Measurements from ENCODE around the gene SLC44A4. TPM values are rescaled to one million over a fixed set of nuclear protein-coding genes. Genes with fewer than 3 reads are reported as not detected.

SLC44A4 gene
- total RNA-seq, 4 donors from 2014 or later: 1.6 TPM; not detected in 3

DNA sequence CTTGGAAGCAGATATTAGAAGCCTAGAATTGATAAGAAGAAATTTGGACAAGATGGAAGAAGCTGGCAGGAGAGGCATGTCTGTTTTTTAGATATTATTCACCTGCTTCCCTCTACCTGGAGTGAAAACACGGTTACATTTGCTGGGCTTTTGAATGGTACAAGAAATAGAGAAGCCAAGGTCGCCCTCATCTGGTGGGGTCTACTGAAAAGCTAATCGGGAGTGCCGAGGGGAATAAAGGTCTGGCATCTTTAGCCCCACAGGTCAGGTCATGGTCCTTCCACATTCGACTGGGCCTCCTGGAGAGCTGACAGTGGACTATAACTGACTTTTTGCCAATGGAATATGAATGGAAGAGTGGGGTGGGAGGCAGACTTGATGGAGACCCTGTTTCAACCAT lies 44.1 kb upstream of the SLC44A4 start:
- no peak overlapping the region for H3K4me3 ChIP-seq
- ATAC-seq: no peak
- in situ Hi-C loops (cut with MboI; ENCODE audit: low sequenced_read_pairs in 4 of 4) (no loop called here), intact Hi-C loops (cut with DNase I; ENCODE audit: low total_unique reads) (no loop called here)
- DNase-seq: no peak
- H3K4me1 ChIP-seq: no peaks in the 10 kb centered on the region
- TF ChIP-seq POLR2A (IDR thresholded peaks at IDR 0.05): no peak
- TF ChIP-seq, protein P1, sequence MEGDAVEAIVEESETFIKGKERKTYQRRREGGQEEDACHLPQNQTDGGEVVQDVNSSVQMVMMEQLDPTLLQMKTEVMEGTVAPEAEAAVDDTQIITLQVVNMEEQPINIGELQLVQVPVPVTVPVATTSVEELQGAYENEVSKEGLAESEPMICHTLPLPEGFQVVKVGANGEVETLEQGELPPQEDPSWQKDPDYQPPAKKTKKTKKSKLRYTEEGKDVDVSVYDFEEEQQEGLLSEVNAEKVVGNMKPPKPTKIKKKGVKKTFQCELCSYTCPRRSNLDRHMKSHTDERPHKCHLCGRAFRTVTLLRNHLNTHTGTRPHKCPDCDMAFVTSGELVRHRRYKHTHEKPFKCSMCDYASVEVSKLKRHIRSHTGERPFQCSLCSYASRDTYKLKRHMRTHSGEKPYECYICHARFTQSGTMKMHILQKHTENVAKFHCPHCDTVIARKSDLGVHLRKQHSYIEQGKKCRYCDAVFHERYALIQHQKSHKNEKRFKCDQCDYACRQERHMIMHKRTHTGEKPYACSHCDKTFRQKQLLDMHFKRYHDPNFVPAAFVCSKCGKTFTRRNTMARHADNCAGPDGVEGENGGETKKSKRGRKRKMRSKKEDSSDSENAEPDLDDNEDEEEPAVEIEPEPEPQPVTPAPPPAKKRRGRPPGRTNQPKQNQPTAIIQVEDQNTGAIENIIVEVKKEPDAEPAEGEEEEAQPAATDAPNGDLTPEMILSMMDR (IDR thresholded peaks at IDR 0.05 in 4 of 5, conservative IDR thresholded peaks at IDR 0.05 in 1 of 5): no peak
- no peaks in the 10 kb centered on the region for H3K9me3 ChIP-seq
- H3K36me3 ChIP-seq: no peaks in the 10 kb centered on the region
- H3K27me3 ChIP-seq: no peaks in the 10 kb centered on the region
- no peak overlapping the region for H3K27ac ChIP-seq

DNA sequence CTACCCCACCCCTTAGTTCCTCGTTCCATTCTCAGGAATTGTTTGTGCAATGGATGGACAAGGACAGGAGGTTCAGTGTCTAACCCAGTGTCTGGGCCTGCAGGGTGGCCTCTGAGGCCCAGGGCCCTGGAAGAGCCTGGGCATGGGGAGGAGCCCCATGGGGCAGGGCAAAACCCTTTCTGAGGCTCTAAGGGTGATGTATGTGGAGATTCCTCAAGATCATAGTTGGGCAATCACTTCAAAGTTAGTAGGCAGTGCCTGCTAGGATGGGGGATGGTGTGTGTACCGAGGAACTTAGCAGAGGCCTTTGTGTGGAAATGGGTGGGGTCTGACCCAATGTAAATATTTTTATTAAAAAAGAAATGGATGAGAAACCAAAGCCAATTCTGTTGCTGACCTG lies 42.0 kb upstream of the SLC44A4 start:
- ATAC-seq (no peak), DNase-seq (no peak)
- no peaks in the 10 kb centered on the region for H3K9me3 ChIP-seq
- in situ Hi-C loops (cut with MboI; ENCODE audit: low sequenced_read_pairs in 4 of 4): no loop called here
- no peaks in the 10 kb centered on the region for H3K36me3 ChIP-seq
- H3K4me3 ChIP-seq: no peak overlapping the region
- no peak for TF ChIP-seq POLR2A (IDR thresholded peaks at IDR 0.05)
- TF ChIP-seq, protein P1 (IDR thresholded peaks at IDR 0.05 in 4 of 5, conservative IDR thresholded peaks at IDR 0.05 in 1 of 5): no peak
- H3K27ac ChIP-seq: no peak overlapping the region
- intact Hi-C loops (cut with DNase I; ENCODE audit: low total_unique reads): no loop called here
- H3K4me1 ChIP-seq: no peaks in the 10 kb centered on the region
- no peaks in the 10 kb centered on the region for H3K27me3 ChIP-seq

DNA sequence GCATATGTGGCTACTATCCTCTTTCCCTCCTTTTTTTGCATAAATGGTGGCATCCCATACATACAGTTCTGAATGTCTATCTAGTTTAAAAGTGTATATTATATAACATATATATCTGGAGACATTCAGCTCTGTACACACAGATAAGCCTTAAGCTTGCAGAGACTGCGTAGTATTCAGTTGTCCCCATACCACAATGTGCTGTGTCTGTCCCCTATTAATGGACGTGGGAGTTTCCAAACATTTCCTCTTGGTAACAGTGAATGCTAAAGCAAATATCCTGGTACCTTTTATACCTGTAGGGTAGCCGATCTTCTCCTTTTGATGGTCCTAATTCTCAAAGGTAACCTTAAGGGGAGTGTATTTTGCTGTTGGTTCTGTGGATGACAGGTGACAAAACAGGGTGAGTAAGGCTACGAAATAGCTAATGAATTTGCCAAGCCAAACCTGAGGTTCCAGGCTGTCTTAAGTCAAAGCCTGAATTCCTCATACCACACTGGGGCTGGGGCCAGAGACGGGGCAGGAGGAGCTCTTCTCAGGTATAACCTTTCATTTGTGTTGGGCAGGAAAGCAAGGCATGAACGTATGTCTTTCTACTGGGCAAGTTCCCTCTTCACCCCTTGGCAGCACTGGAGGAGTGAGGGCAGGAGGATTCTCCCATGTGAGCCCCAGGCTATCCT lies 41.0 kb upstream of the SLC44A4 start:
- in situ Hi-C loops (cut with MboI; ENCODE audit: low sequenced_read_pairs in 4 of 4): no loop called here
- no peaks in the 10 kb centered on the region for H3K27me3 ChIP-seq
- no peaks in the 10 kb centered on the region for H3K4me1 ChIP-seq
- TF ChIP-seq POLR2A (IDR thresholded peaks at IDR 0.05): no peak
- TF ChIP-seq, protein P1 (IDR thresholded peaks at IDR 0.05 in 4 of 5, conservative IDR thresholded peaks at IDR 0.05 in 1 of 5): no peak
- DNase-seq: no peak
- ATAC-seq: no peak
- H3K36me3 ChIP-seq: no peaks in the 10 kb centered on the region
- no peaks in the 10 kb centered on the region for H3K9me3 ChIP-seq
- intact Hi-C loops (cut with DNase I; ENCODE audit: low total_unique reads): no loop called here
- no peak overlapping the region for H3K4me3 ChIP-seq
- no peak overlapping the region for H3K27ac ChIP-seq

DNA sequence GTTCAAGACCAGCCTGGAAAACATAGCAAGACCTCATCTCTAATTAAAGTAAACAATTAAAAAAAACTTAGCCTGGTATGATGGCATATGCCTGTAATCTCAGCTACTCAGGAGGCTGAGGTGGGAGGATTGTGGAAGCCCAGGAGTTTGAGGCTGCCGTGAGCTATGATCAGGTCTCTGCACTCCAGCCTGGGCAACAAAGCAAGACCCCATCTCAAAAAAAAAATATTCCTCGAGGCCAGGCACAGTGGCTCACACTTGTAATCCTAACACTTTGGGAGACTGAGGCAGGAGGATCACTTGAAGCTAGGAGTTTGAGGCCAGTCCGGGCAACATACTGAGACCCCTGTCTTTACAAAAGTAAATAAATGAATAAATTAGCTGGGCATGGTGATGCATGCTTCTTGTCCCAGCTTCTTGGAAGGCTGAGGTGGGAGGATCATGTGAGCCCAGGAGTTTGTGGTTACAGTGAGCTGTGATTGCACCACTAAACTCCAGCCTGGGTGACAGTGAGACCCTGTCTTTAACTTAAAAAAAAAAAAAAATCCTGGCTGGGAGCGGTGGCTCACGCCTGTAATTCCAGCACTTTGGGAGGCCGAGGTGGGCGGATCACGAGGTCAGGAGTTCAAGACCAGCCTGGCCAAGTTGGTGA lies 39.4 kb upstream of the SLC44A4 start:
- DNase-seq (no peak), ATAC-seq (no peak)
- Histone ChIP-seq H3K27me3 (no peaks in the 10 kb centered on the region), H3K9me3 (no peaks in the 10 kb centered on the region), H3K27ac (no peak overlapping the region), H3K4me1 (no peaks in the 10 kb centered on the region), H3K4me3 (no peak overlapping the region), H3K36me3 (no peaks in the 10 kb centered on the region)
- TF ChIP-seq, protein P1 (IDR thresholded peaks at IDR 0.05 in 4 of 5, conservative IDR thresholded peaks at IDR 0.05 in 1 of 5): no peak
- TF ChIP-seq POLR2A (IDR thresholded peaks at IDR 0.05): no peak
- intact Hi-C loops (cut with DNase I; ENCODE audit: low total_unique reads) (no loop called here), in situ Hi-C loops (cut with MboI; ENCODE audit: low sequenced_read_pairs in 4 of 4) (no loop called here)
